Heart left ventricle (tissue), 13 donors: ENCODE results near the gene URAD.

Experiments
- CTCF ChIP-seq, 12 donors: fragments of 200-600 bp; sonication (generic) in 4 of 12; IDR thresholded peaks; one replicate each; pipeline versions ENCODE4 v1.5.0 to v1.8.0; 2018 to 2022; ENCODE audit warnings: antibody characterized with exemption in 12 of 12, mild to moderate bottlenecking in 5 of 12
- POLR2A ChIP-seq, 2 donors: fragments of 450-650 bp; IDR thresholded peaks; one replicate each; pipeline ENCODE4 v1.6.1; 2017; ENCODE audit warnings: antibody characterized with exemption in 2 of 2, mild to moderate bottlenecking in 2 of 2, moderate library complexity in 2 of 2
- donor health status: ischemic (EF 13 %, LVEDD 7.1; RV severe dilation, severe dysfunction).
- donor health status: DM: no; HTN: yes; CAD: no.
- donor health status: DM: no; HTN: no; CAD: no.
- donor health status: ischemic (EF 25% LVEDD 6.9; RV normal size, moderate dysfunction).
- donor health status: ischemic (EF 25% LVEDD 5.7; RV mildly dilated, moderate dysfunction).
- donor health status: ischemic (EF 35%, LVEDD 5.7; RV mildly dilated, moderate dysfunction).
- donor health status: nonischemic (EF 11% LVEDD 7.7; RV severe dilation, severe dysfunction).
- donor health status: DM: yes; HTN: yes; CAD: no.
- donor health status: PGD.
- donor health status: ischemic (EF 29% LVEDD 5.4; RV normal size, mild dysfunction).
- donor health status: nonischemic (EF 23%, LVEDD 6.1; RV moderate dilation, normal function).

- TF ChIP-seq CTCF (IDR thresholded peaks at IDR 0.05) = no peak
- TF ChIP-seq POLR2A (IDR thresholded peaks at IDR 0.05) = no peak
These were observed 45.6 kb upstream of the URAD start for GRCh38 chr13:28033894-28034655.
